Hindlimb muscle (tissue), 1 donor: ENCODE measurements around the gene GRIK3. TPM values are rescaled to one million over a fixed set of nuclear protein-coding genes. Genes with fewer than 3 reads are reported as not detected.
"Not testable (repeated sequence)": the region's sequence is repeated elsewhere in the genome, so short reads cannot be mapped to it uniquely, and the experiment has no call there.

Experiments used
- DNase-seq: peaks from one replicate; pipeline ENCODE4 v3.0.0-alpha.2; 2013
- polyA plus RNA-seq: library from polyadenylated mRNA; unstranded; fragments of 120-200 nt; gene quantifications from one replicate; pipeline ENCODE4 v1.2.1, GENCODE V29; 2013; ENCODE audit not compliant: insufficient read length

Gene GRIK3
- polyA plus RNA-seq, 1 donor = 0.50 TPM

GRCh38 chr1:36778740-36779139, 255.6 kb downstream of the GRIK3 start:
- no peak for DNase-seq

GRCh38 chr1:36776948-36777831, 257.1 kb downstream of the GRIK3 start:
- no peak for DNase-seq

GRCh38 chr1:36776256-36776655, 258.1 kb downstream of the GRIK3 start:
- DNase-seq = no peak

- no peak for DNase-seq
Observed at GRCh38 chr1:36775716-36776115, 258.6 kb downstream of the GRIK3 start.

GRCh38 chr1:36773827-36774541, 260.3 kb downstream of the GRIK3 start:
- no peak for DNase-seq

- DNase-seq = no peak
Observed at GRCh38 chr1:36772647-36773495, 261.4 kb downstream of the GRIK3 start.

GRCh38 chr1:36771660-36772284, 262.5 kb downstream of the GRIK3 start:
- no peak for DNase-seq

- DNase-seq = no peak
Observed at GRCh38 chr1:36771240-36771639, 263.1 kb downstream of the GRIK3 start.

GRCh38 chr1:36769886-36770830, 264.2 kb downstream of the GRIK3 start:
- DNase-seq = no peak

- DNase-seq = no peak
Observed at GRCh38 chr1:36768486-36769178, 265.7 kb downstream of the GRIK3 start.

GRCh38 chr1:36767429-36767828, 266.9 kb downstream of the GRIK3 start:
- not testable (repeated sequence) for DNase-seq

- DNase-seq = no peak
Observed at GRCh38 chr1:36766481-36766880, 267.8 kb downstream of the GRIK3 start.

- DNase-seq = no peak
Observed at GRCh38 chr1:36765785-36766300, 268.5 kb downstream of the GRIK3 start.

- DNase-seq = no peak
Observed at GRCh38 chr1:36764798-36765197, 269.5 kb downstream of the GRIK3 start.

GRCh38 chr1:36763771-36764170, 270.5 kb downstream of the GRIK3 start:
- DNase-seq = no peak

- no peak for DNase-seq
Observed at GRCh38 chr1:36762174-36762573, 272.1 kb downstream of the GRIK3 start.

GRCh38 chr1:36761113-36761512, 273.2 kb downstream of the GRIK3 start:
- DNase-seq = no peak

GRCh38 chr1:36760081-36760480, 274.2 kb downstream of the GRIK3 start:
- DNase-seq = no peak

GRCh38 chr1:36759355-36759754, 275.0 kb downstream of the GRIK3 start:
- DNase-seq = no peak
